ENCODE results near the gene TWIST1. TPM values are rescaled to one million over a fixed set of nuclear protein-coding genes. Genes with fewer than 3 reads are reported as not detected.

Gene TWIST1
- polyA plus RNA-seq, 1 donor from 2014 or later = not detected

DNA sequence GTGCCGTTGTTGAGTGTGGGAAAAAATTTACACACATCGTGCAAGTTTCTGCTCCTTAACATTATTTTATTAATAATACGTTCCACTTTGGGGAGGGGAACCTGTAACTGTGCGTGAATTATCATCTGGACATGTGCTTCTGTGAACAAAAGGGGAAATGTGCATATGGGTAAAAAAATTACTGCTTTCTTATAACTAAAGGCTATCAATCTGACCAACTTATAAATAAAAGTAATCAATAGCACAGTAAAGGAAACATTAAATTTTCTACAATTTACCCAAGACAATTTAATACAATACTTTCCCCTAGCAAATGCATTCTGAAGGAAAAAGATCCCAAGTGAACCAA is 4.5 kb downstream of the TWIST1 start:
- Histone ChIP-seq H3K79me2 (replicated peaks; ENCODE audit: insufficient read depth, low read length) (no peaks in the 10 kb centered on the region), H4K20me1 (ENCODE audit: insufficient read depth) (no peaks in the 10 kb centered on the region), H3K27ac (ENCODE audit: low read length) (no peak overlapping the region), H2AFZ (ENCODE audit: low read depth, low read length) (no peak overlapping the region), H3K9me2 (ENCODE audit: insufficient read depth, low read length) (no peaks in the 10 kb centered on the region), H3K27me3 (ENCODE audit: insufficient read depth, low read depth, low read length) (peaks cover 98% of the 10 kb centered on the region), H3K4me3 (ENCODE audit: low read length) (no peak overlapping the region), H3K9me3 (ENCODE audit: low read length) (no peaks in the 10 kb centered on the region), H3K36me3 (ENCODE audit: insufficient read depth, low read length) (no peaks in the 10 kb centered on the region), H3F3A (ENCODE audit: insufficient read depth, low read length, poor library complexity, severe bottlenecking) (no peaks in the 10 kb centered on the region), H3K4me2 (ENCODE audit: low read length) (no peak overlapping the region), H3K9ac (ENCODE audit: low read length) (no peak overlapping the region)
- TF ChIP-seq RAD21 (conservative IDR thresholded peaks at IDR 0.05) (no peak), TAF1 (IDR thresholded peaks at IDR 0.05; ENCODE audit: low read depth) (no peak), MXI1 (conservative IDR thresholded peaks at IDR 0.05; ENCODE audit: poor library complexity, severe bottlenecking) (no peak), EZH2 (IDR thresholded peaks at IDR 0.05; ENCODE audit: borderline replicate concordance, insufficient read depth, low read length, poor library complexity, severe bottlenecking) (no peak), SMC3 (conservative IDR thresholded peaks at IDR 0.05; ENCODE audit: poor library complexity) (no peak), REST (IDR thresholded peaks at IDR 0.05; ENCODE audit: borderline replicate concordance) (no peak), EP300 (conservative IDR thresholded peaks at IDR 0.05; ENCODE audit: poor library complexity, severe bottlenecking) (no peak)
- TF ChIP-seq, protein P1, sequence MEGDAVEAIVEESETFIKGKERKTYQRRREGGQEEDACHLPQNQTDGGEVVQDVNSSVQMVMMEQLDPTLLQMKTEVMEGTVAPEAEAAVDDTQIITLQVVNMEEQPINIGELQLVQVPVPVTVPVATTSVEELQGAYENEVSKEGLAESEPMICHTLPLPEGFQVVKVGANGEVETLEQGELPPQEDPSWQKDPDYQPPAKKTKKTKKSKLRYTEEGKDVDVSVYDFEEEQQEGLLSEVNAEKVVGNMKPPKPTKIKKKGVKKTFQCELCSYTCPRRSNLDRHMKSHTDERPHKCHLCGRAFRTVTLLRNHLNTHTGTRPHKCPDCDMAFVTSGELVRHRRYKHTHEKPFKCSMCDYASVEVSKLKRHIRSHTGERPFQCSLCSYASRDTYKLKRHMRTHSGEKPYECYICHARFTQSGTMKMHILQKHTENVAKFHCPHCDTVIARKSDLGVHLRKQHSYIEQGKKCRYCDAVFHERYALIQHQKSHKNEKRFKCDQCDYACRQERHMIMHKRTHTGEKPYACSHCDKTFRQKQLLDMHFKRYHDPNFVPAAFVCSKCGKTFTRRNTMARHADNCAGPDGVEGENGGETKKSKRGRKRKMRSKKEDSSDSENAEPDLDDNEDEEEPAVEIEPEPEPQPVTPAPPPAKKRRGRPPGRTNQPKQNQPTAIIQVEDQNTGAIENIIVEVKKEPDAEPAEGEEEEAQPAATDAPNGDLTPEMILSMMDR (IDR thresholded peaks at IDR 0.05; ENCODE audit: poor library complexity, severe bottlenecking) = no peak

DNA sequence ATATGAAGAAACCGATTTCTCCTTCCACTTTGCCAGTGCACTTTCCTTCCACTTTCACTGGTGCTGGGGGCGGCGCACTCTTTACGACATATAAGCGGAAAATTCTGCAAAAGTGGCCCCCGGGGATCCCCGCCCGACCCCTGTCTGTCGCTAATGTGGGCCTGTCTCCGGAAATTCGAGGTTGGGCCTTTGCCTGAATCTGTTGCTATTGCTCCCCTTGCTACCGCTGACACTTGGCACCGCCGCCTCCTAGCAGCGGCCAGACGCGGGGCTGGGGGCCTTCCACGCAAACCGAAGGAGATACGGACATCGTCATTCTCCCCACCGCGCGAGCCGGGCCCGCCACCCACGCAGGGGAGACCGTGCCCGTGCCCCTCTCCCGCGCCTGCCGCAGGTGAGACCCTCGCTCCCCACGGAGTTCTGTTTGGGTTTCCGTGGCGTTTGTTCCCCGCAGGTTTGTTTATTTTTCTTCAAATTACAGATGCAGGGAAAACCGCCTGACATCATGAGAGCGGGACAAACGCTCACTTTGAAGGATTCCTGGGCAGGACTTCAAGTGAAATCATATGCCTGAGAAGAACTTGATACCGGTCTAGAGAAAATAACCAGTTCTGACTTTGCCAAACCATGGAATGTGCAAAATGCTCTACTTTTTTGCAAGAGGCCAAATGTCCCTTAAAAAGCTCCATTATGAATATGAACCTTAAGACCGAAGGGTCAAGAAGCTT is 5.0 kb downstream of the TWIST1 start:
- H3K36me3 ChIP-seq (ENCODE audit: insufficient read depth, low read length) = no peaks in the 10 kb centered on the region
- TF ChIP-seq RAD21 (conservative IDR thresholded peaks at IDR 0.05) (no peak), EZH2 (IDR thresholded peaks at IDR 0.05; ENCODE audit: borderline replicate concordance, insufficient read depth, low read length, poor library complexity, severe bottlenecking) (peak; percentile 59), POLR2AphosphoS5 (IDR thresholded peaks at IDR 0.05) (peak; percentile 10)
- no peak overlapping the region for H3K4me2 ChIP-seq (ENCODE audit: low read length)
- no peak overlapping the region for H3K4me3 ChIP-seq (ENCODE audit: low read length)
- H3K27me3 ChIP-seq (ENCODE audit: insufficient read depth, low read depth, low read length) = peaks cover 98% of the 10 kb centered on the region
- no peaks in the 10 kb centered on the region for H3F3A ChIP-seq (ENCODE audit: insufficient read depth, low read length, poor library complexity, severe bottlenecking)
- H2AFZ ChIP-seq (ENCODE audit: low read depth, low read length) = no peak overlapping the region
- H3K9me2 ChIP-seq (ENCODE audit: insufficient read depth, low read length) = no peaks in the 10 kb centered on the region
- no peaks in the 10 kb centered on the region for H3K9me3 ChIP-seq (ENCODE audit: low read length)
- H3K27ac ChIP-seq (ENCODE audit: low read length) = no peak overlapping the region
- no peak overlapping the region for H3K9ac ChIP-seq (ENCODE audit: low read length)
- H3K79me2 ChIP-seq (replicated peaks; ENCODE audit: insufficient read depth, low read length) = no peaks in the 10 kb centered on the region
- no peaks in the 10 kb centered on the region for H4K20me1 ChIP-seq (ENCODE audit: insufficient read depth)

All from neural cell (in vitro differentiated cells).